Gastrocnemius medialis (tissue), 4 donors: ENCODE measurements around the gene ST6GALNAC2.

ENCODE experiments used
- CTCF ChIP-seq, 5 experiments: fragments of 450-650 bp in 3 of 5; fragments of 200-600 bp in 2 of 5; sonication (generic) in 2 of 5; IDR thresholded peaks in 4 of 5; conservative IDR thresholded peaks in 1 of 5; 1 replicate in 4 of 5; 2 replicates in 1 of 5; pipeline ENCODE4 v1.5.1; 2016 to 2019; ENCODE audit warnings: antibody characterized with exemption in 5 of 5, mild to moderate bottlenecking in 3 of 5, moderate library complexity in 3 of 5
- POLR2A ChIP-seq, 2 donors: fragments of 450-650 bp; IDR thresholded peaks; one replicate each; pipeline ENCODE4 v1.6.1; 2017; ENCODE audit warnings: antibody characterized with exemption in 2 of 2, mild to moderate bottlenecking in 2 of 2, moderate library complexity in 2 of 2

GRCh38 chr17:76599694-76600460 is 14.2 kb upstream of the ST6GALNAC2 start:
- TF ChIP-seq CTCF (IDR thresholded peaks at IDR 0.05 in 4 of 5, conservative IDR thresholded peaks at IDR 0.05 in 1 of 5) (no peak), POLR2A (IDR thresholded peaks at IDR 0.05) (no peak)
